Testis (tissue), 2 donors: ENCODE data around the gene MRGPRG.

Experiments used
- CTCF ChIP-seq, 3 experiments: fragments of 450-650 bp in 2 of 3; fragments of 200-600 bp in 1 of 3; sonication (generic) in 1 of 3; IDR thresholded peaks; one replicate each; pipeline ENCODE4 v1.5.1; 2016 to 2019; ENCODE audit warnings: antibody characterized with exemption in 3 of 3, mild to moderate bottlenecking in 2 of 3, moderate library complexity in 1 of 3
- POLR2A ChIP-seq: fragments of 450-650 bp; IDR thresholded peaks from one replicate; pipeline ENCODE4 v1.6.1; 2017; ENCODE audit warnings: antibody characterized with exemption, mild to moderate bottlenecking, moderate library complexity

GRCh38 chr11:3222941-3223915 lies 4.6 kb upstream of the MRGPRG start:
- TF ChIP-seq POLR2A (no peak), CTCF (IDR thresholded peaks at IDR 0.05) (no peak)
